ENCODE measurements around the gene NHERF2.

- TF ChIP-seq CTCF (IDR thresholded peaks at IDR 0.05; ENCODE audit: low read length): no peak
- no peak for TF ChIP-seq EZH2phosphoT487 (IDR thresholded peaks at IDR 0.05; ENCODE audit: low read length)
Observed at GRCh38 chr16:2061526-2061925, 34.8 kb downstream of the NHERF2 start.
